AG04450 (cell line): Measurements from ENCODE around the gene CFDP1. TPM values are rescaled to one million over a fixed set of nuclear protein-coding genes. Genes with fewer than 3 reads are reported as not detected.

Experiments used
- CTCF ChIA-PET: fragments of 300-600, 350-600 bp; formaldehyde crosslinking; extraction: SDS; loops from one replicate; lab custom pipeline; 2022; ENCODE audit warnings: antibody characterized with exemption, inconsistent platforms; lab: Charles Lee
- POLR2A ChIA-PET: fragments of 350-600 bp; formaldehyde crosslinking; extraction: SDS; loops from one replicate; lab custom pipeline; 2021; ENCODE audit warnings: antibody characterized with exemption, inconsistent platforms; lab: Yijun Ruan, JAX
- DNase-seq: peaks from one replicate; pipeline ENCODE4 v3.0.0-alpha.2; 2011; ENCODE audit warnings: low read depth, low spot score
- H3K27ac ChIP-seq: one replicate; pipeline ENCODE4 v1.5.1; 2012; ENCODE audit warnings: low read depth, low read length, control low read depth
- H3K27me3 ChIP-seq: one replicate; pipeline ENCODE4 v1.6.0; 2012; ENCODE audit warnings: low read length; ENCODE audit not compliant: control insufficient read depth, insufficient read depth
- H3K4me3 ChIP-seq: 2 replicates; pipeline ENCODE4 v1.5.1; 2011; ENCODE audit warnings: mild to moderate bottlenecking, low read depth, low read length, control low read depth
- H3K9me3 ChIP-seq: 2 replicates; pipeline ENCODE4 v1.5.1; 2012; ENCODE audit warnings: low read length; ENCODE audit not compliant: control insufficient read depth, insufficient read depth
- polyA plus RNA-seq: library from polyadenylated mRNA; depleted of rRNA; stranded (reverse); fragments of >200 nt; gene quantifications from 2 replicates; pipeline ENCODE4 v1.2.3, GENCODE V29; 2011
- TF ChIP-seq, protein P1 (sequence below): IDR thresholded peaks from 2 replicates; pipeline ENCODE4 v1.5.1; 2011; ENCODE audit warnings: low read depth, low read length, control low read depth, inconsistent platforms

The CFDP1 gene
- polyA plus RNA-seq, 1 experiment = 81.6 TPM

- ChIA-PET POLR2A (no interaction called here), CTCF (interaction anchor here (0.7 to 5.3 kb wide), 3 partner anchors 8 to 184 kb away, joined by 3 to 42 read pairs (median 28); no protein-coding TSS in a partner anchor)
- Histone ChIP-seq H3K27ac (no peak overlapping the region), H3K27me3 (no peaks in the 10 kb centered on the region), H3K4me3 (no peak overlapping the region), H3K9me3 (no peaks in the 10 kb centered on the region)
- TF ChIP-seq, protein P1, sequence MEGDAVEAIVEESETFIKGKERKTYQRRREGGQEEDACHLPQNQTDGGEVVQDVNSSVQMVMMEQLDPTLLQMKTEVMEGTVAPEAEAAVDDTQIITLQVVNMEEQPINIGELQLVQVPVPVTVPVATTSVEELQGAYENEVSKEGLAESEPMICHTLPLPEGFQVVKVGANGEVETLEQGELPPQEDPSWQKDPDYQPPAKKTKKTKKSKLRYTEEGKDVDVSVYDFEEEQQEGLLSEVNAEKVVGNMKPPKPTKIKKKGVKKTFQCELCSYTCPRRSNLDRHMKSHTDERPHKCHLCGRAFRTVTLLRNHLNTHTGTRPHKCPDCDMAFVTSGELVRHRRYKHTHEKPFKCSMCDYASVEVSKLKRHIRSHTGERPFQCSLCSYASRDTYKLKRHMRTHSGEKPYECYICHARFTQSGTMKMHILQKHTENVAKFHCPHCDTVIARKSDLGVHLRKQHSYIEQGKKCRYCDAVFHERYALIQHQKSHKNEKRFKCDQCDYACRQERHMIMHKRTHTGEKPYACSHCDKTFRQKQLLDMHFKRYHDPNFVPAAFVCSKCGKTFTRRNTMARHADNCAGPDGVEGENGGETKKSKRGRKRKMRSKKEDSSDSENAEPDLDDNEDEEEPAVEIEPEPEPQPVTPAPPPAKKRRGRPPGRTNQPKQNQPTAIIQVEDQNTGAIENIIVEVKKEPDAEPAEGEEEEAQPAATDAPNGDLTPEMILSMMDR = no peak
- DNase-seq = no peak
Observed at GRCh38 chr16:75383141-75383540, 50.2 kb downstream of the CFDP1 start.

DNA sequence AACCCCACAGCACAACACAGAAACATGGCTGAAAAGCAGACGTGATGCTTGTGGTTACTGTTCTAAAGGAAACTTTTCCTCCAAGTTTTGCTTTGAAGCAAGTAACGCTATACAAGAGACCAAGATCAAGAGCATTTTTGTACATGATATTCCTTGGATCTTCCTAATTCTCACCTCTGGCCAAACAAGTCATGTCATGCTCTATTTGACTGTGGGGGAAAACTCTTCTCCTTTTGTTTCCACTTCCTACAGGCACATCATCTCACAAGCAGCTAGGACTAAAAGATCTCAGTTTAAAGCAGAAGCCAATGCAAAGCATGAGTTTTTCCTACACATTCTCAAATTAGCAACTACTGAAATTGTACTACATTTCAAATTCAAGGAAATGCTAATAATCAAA, 50.7 kb downstream of the CFDP1 start:
- H3K27ac ChIP-seq = no peak overlapping the region
- no peaks in the 10 kb centered on the region for H3K27me3 ChIP-seq
- ChIA-PET CTCF (interaction anchor here (0.7 to 5.3 kb wide), 3 partner anchors 8 to 183 kb away, joined by 3 to 42 read pairs (median 28); no protein-coding TSS in a partner anchor), POLR2A (no interaction called here)
- H3K9me3 ChIP-seq = no peaks in the 10 kb centered on the region
- TF ChIP-seq, protein P1 = no peak
- no peak for DNase-seq
- no peak overlapping the region for H3K4me3 ChIP-seq

- Histone ChIP-seq H3K4me3 (no peak overlapping the region), H3K27me3 (no peaks in the 10 kb centered on the region), H3K27ac (no peak overlapping the region), H3K9me3 (no peaks in the 10 kb centered on the region)
- no peak for DNase-seq
- POLR2A ChIA-PET = no interaction called here
- CTCF ChIA-PET = interaction anchor here (0.6 to 5.3 kb wide), 4 partner anchors 128 to 181 kb away, joined by 3 to 42 read pairs (median 16); no protein-coding TSS in a partner anchor
- TF ChIP-seq, protein P1 = no peak
Observed at GRCh38 chr16:75380870-75381269, 52.4 kb downstream of the CFDP1 start.

GRCh38 chr16:75379911-75380847, 53.1 kb downstream of the CFDP1 start:
- no peak overlapping the region for H3K4me3 ChIP-seq
- CTCF ChIA-PET = interaction anchor here (0.6 to 5.3 kb wide), 7 partner anchors 15 to 181 kb away, joined by 3 to 42 read pairs (median 3); no protein-coding TSS in a partner anchor
- POLR2A ChIA-PET = interaction anchor here (0.9 kb wide), 1 partner anchor 21 kb away, joined by 3 read pairs; no protein-coding TSS in a partner anchor
- H3K27ac ChIP-seq = no peak overlapping the region
- DNase-seq = no peak
- H3K27me3 ChIP-seq = no peaks in the 10 kb centered on the region
- no peaks in the 10 kb centered on the region for H3K9me3 ChIP-seq
- TF ChIP-seq, protein P1 = no peak
